H7 (cell line): ENCODE data around the gene RASL11A. TPM values are rescaled to one million over a fixed set of nuclear protein-coding genes. Genes with fewer than 3 reads are reported as not detected.
"Not testable (repeated sequence)": the region's sequence is repeated elsewhere in the genome, so short reads cannot be mapped to it uniquely, and the experiment has no call there.

ENCODE experiments used
- DNase-seq: peaks from one replicate; pipeline ENCODE4 v3.0.0; 2012
- H3K27me3 ChIP-seq: 2 replicates; pipeline ENCODE4 v1.6.0; 2011; ENCODE audit warnings: mild to moderate bottlenecking, low read length; ENCODE audit not compliant: control insufficient read depth, insufficient read depth
- H3K36me3 ChIP-seq: replicated peaks from 2 replicates; pipeline ENCODE4 v1.5.1; 2011; ENCODE audit warnings: low read length; ENCODE audit not compliant: control insufficient read depth, insufficient read depth
- H3K4me3 ChIP-seq: 2 replicates; pipeline ENCODE4 v1.5.1; 2011; ENCODE audit warnings: low read depth, mild to moderate bottlenecking, control low read depth, low read length, moderate library complexity; ENCODE audit not compliant: insufficient read depth
- total RNA-seq: library from RNA; depleted of rRNA; stranded (reverse); fragments of >200 nt; shearing (Covaris generic); gene quantifications from 2 replicates; pipeline ENCODE4 v1.2.3, GENCODE V29; 2014; rRNA removed

Gene RASL11A
- total RNA-seq, 1 experiment from 2014 or later, result 3.5 TPM

GRCh38 chr13:27322443-27322842, 51.8 kb downstream of the RASL11A start:
- H3K4me3 ChIP-seq, DNase-seq, H3K27me3 ChIP-seq, H3K36me3 ChIP-seq: not testable (repeated sequence)

Other genes with a start within 250 kb of the RASL11A start
- gene USP12, start 99.0 kb upstream of the RASL11A start, total RNA-seq, result 10.5 and 12.7 TPM in 2 replicates
- gene RPL21, start 19.3 kb upstream of the RASL11A start, total RNA-seq, result 1,511 and 1,563 TPM in 2 replicates
- 80.7 and 90.5 TPM in 2 replicates for gene GTF3A, start 153.8 kb downstream of the RASL11A start, total RNA-seq
- 29.9 and 64.9 TPM in 2 replicates for gene MTIF3, start 179.7 kb downstream of the RASL11A start, total RNA-seq